HTERT RPE-1 (cell line): ENCODE data around the gene GPC3.
"Not testable (repeated sequence)": the region's sequence is repeated elsewhere in the genome, so short reads cannot be mapped to it uniquely, and the experiment has no call there.

Experiments used
- in situ Hi-C: fragments of 300-500 bp; cut with MboI; formaldehyde crosslinking; loops from 4 replicates; pipeline ENCODE4 v1.14.3; 2020; ENCODE audit warnings: low sequenced_read_pairs

The GPC3 gene

GRCh38 chrX:133897593-133898163 is 87.7 kb downstream of the GPC3 start:
- in situ Hi-C loops: no loop called here

GRCh38 chrX:133892337-133892736 is 93.1 kb downstream of the GPC3 start:
- in situ Hi-C loops: no loop called here

- in situ Hi-C loops: no loop called here
Observed at GRCh38 chrX:133888984-133889383, 96.4 kb downstream of the GPC3 start.

- in situ Hi-C loops: not testable (repeated sequence)
Observed at GRCh38 chrX:133888084-133888483, 97.3 kb downstream of the GPC3 start.

GRCh38 chrX:133884430-133885394 is 100.7 kb downstream of the GPC3 start:
- in situ Hi-C loops: no loop called here

- in situ Hi-C loops: no loop called here
Observed at GRCh38 chrX:133881893-133882292, 103.5 kb downstream of the GPC3 start.

- in situ Hi-C loops: no loop called here
Observed at GRCh38 chrX:133881007-133881406, 104.4 kb downstream of the GPC3 start.

GRCh38 chrX:133880032-133880443 is 105.4 kb downstream of the GPC3 start:
- in situ Hi-C loops: no loop called here

- in situ Hi-C loops: no loop called here
Observed at GRCh38 chrX:133878710-133879109, 106.7 kb downstream of the GPC3 start.

- in situ Hi-C loops: no loop called here
Observed at GRCh38 chrX:133876646-133877045, 108.7 kb downstream of the GPC3 start.

- in situ Hi-C loops: no loop called here
Observed at GRCh38 chrX:133869270-133869669, 116.1 kb downstream of the GPC3 start.

- in situ Hi-C loops: no loop called here
Observed at GRCh38 chrX:133868682-133869081, 116.7 kb downstream of the GPC3 start.

GRCh38 chrX:133868250-133868649 is 117.1 kb downstream of the GPC3 start:
- in situ Hi-C loops: no loop called here

GRCh38 chrX:133865761-133866471 is 119.5 kb downstream of the GPC3 start:
- in situ Hi-C loops: no loop called here

GRCh38 chrX:133864236-133864635 is 121.2 kb downstream of the GPC3 start:
- in situ Hi-C loops: no loop called here

- in situ Hi-C loops: no loop called here
Observed at GRCh38 chrX:133859860-133860259, 125.5 kb downstream of the GPC3 start.

- in situ Hi-C loops: no loop called here
Observed at GRCh38 chrX:133859336-133859735, 126.1 kb downstream of the GPC3 start.

- in situ Hi-C loops: no loop called here
Observed at GRCh38 chrX:133857640-133858269, 127.6 kb downstream of the GPC3 start.

GRCh38 chrX:133856819-133857218 is 128.6 kb downstream of the GPC3 start:
- in situ Hi-C loops: no loop called here

- in situ Hi-C loops: no loop called here
Observed at GRCh38 chrX:133854290-133854689, 131.1 kb downstream of the GPC3 start.

GRCh38 chrX:133852837-133853356 is 132.5 kb downstream of the GPC3 start:
- in situ Hi-C loops: no loop called here
